Left ventricle myocardium inferior (tissue), 1 donor: ENCODE measurements around the gene PODN. TPM values are rescaled to one million over a fixed set of nuclear protein-coding genes. Genes with fewer than 3 reads are reported as not detected.

Experiments used
- DNase-seq: peaks from one replicate; pipeline ENCODE4 v3.0.0-alpha.2; 2020
- H3K27ac ChIP-seq: fragments of 200-600 bp; replicated peaks from 2 replicates; pipeline ENCODE4 v1.8.0; 2021
- H3K27me3 ChIP-seq: fragments of 200-600 bp; 2 replicates; pipeline ENCODE4 v1.8.0; 2021; ENCODE audit warnings: low read depth
- H3K36me3 ChIP-seq: fragments of 200-600 bp; 2 replicates; pipeline ENCODE4 v1.8.0; 2021
- H3K4me1 ChIP-seq: fragments of 200-600 bp; 2 replicates; pipeline ENCODE4 v1.8.0; 2021
- H3K4me3 ChIP-seq: fragments of 200-600 bp; 2 replicates; pipeline ENCODE4 v1.8.0; 2021; ENCODE audit warnings: mild to moderate bottlenecking, moderate library complexity
- H3K9me3 ChIP-seq: fragments of 200-600 bp; replicated peaks from 2 replicates; pipeline ENCODE4 v1.8.0; 2021
- intact Hi-C: fragments of 100-400 bp; cut with micrococcal nuclease; formaldehyde crosslinking; loops from one replicate; pipeline ENCODE4 v1.11.0; 2022
- total RNA-seq: library from RNA; stranded (reverse); fragmentation: NEBNext Ultra II Directional; extraction: Animal tissue kit (Norgen Biotek cat#: 25700); gene quantifications from one replicate; pipeline ENCODE4 v1.2.1, GENCODE V29; 2021
- TF ChIP-seq, protein P1 (sequence below): fragments of 200-600 bp; IDR thresholded peaks from 2 replicates; pipeline ENCODE4 v1.8.0; 2021; ENCODE audit warnings: antibody characterized with exemption, mild to moderate bottlenecking, borderline replicate concordance
- donor health status: DM: no; HTN: yes; CAD: no; lungs with severe emphysema.

The PODN gene
- total RNA-seq, 1 donor from 2014 or later, result 22.9 TPM

- Histone ChIP-seq H3K4me1 (peaks cover 16% of the 10 kb centered on the region), H3K27me3 (no peaks in the 10 kb centered on the region), H3K4me3 (no peak overlapping the region), H3K9me3 (peaks cover 9% of the 10 kb centered on the region), H3K27ac (no peak overlapping the region), H3K36me3 (no peaks in the 10 kb centered on the region)
- TF ChIP-seq, protein P1, sequence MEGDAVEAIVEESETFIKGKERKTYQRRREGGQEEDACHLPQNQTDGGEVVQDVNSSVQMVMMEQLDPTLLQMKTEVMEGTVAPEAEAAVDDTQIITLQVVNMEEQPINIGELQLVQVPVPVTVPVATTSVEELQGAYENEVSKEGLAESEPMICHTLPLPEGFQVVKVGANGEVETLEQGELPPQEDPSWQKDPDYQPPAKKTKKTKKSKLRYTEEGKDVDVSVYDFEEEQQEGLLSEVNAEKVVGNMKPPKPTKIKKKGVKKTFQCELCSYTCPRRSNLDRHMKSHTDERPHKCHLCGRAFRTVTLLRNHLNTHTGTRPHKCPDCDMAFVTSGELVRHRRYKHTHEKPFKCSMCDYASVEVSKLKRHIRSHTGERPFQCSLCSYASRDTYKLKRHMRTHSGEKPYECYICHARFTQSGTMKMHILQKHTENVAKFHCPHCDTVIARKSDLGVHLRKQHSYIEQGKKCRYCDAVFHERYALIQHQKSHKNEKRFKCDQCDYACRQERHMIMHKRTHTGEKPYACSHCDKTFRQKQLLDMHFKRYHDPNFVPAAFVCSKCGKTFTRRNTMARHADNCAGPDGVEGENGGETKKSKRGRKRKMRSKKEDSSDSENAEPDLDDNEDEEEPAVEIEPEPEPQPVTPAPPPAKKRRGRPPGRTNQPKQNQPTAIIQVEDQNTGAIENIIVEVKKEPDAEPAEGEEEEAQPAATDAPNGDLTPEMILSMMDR, result no peak
- DNase-seq, result no peak
- intact Hi-C loops, result no loop called here
Observed at GRCh38 chr1:53111693-53112092, 49.7 kb downstream of the PODN start.

GRCh38 chr1:53112271-53112774, 50.3 kb downstream of the PODN start:
- intact Hi-C loops, result no loop called here
- TF ChIP-seq, protein P1, result no peak
- Histone ChIP-seq H3K27ac (no peak overlapping the region), H3K9me3 (peaks cover 9% of the 10 kb centered on the region), H3K4me3 (no peak overlapping the region), H3K36me3 (no peaks in the 10 kb centered on the region), H3K4me1 (peaks cover 16% of the 10 kb centered on the region), H3K27me3 (no peaks in the 10 kb centered on the region)
- DNase-seq, result no peak

DNA sequence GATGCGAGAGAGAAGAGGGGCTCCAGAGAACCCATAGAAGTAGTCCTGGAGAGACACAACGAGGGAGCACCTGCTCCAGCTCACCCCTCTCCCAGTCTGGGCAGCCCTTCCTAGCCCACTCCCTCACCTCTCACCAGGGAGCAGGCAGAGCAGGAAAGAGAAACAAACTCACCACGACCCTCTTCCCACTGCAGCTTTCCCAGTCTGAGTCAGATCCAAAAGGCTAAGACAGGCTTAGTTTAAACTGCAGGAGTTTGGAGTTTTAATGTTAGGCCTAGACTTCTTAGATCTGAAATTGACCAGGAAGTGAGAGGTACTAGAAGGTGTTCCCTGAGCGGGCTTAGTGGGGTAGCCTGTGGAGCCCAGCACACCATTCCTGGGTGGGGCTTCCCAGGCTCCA, 50.8 kb downstream of the PODN start:
- intact Hi-C loops, result no loop called here
- H3K36me3 ChIP-seq, result no peaks in the 10 kb centered on the region

DNA sequence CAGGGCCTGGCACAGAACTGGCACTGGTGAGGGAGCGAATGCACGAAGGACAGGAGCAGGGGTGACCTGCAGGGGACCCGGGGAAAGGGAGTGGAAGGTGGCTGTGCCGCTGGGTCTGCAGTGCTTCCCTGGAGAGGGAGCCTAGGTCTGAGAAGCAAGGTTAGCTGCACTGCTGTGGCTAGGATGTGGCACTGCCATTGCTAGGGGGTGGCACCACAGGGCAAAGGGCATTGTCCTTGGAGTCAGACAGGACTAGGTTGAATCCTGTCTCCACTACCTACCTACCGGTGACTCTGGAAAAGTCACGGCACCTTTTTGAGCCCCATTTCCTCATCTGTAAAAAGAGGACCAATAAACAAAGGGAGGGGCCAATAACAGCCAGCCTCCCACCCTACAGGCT, 52.1 kb downstream of the PODN start:
- Histone ChIP-seq H3K27ac (no peak overlapping the region), H3K4me1 (peaks cover 9% of the 10 kb centered on the region), H3K36me3 (no peaks in the 10 kb centered on the region), H3K9me3 (peaks cover 9% of the 10 kb centered on the region), H3K27me3 (no peaks in the 10 kb centered on the region), H3K4me3 (no peak overlapping the region)
- intact Hi-C loops, result no loop called here
- no peak for DNase-seq
- TF ChIP-seq, protein P1, result no peak

More for the DNA sequence above, 50.8 kb downstream of the PODN start:
- TF ChIP-seq, protein P1, result no peak
- Histone ChIP-seq H3K27me3 (no peaks in the 10 kb centered on the region), H3K9me3 (peaks cover 9% of the 10 kb centered on the region), H3K27ac (no peak overlapping the region), H3K4me3 (no peak overlapping the region), H3K4me1 (peaks cover 16% of the 10 kb centered on the region)
- DNase-seq, result no peak

GRCh38 chr1:53114581-53115400, 52.8 kb downstream of the PODN start:
- DNase-seq, result no peak
- H3K4me3 ChIP-seq, result no peak overlapping the region
- TF ChIP-seq, protein P1, result no peak
- intact Hi-C loops, result no loop called here
- H3K27ac ChIP-seq, result no peak overlapping the region
- peaks cover under 1% of the 10 kb centered on the region for H3K27me3 ChIP-seq
- peaks cover 2% of the 10 kb centered on the region for H3K4me1 ChIP-seq
- H3K9me3 ChIP-seq, result peaks cover 9% of the 10 kb centered on the region
- no peaks in the 10 kb centered on the region for H3K36me3 ChIP-seq
